Right atrium auricular region (tissue), 2 donors: ENCODE data around the gene CIB4. TPM values are rescaled to one million over a fixed set of nuclear protein-coding genes. Genes with fewer than 3 reads are reported as not detected.

ENCODE experiments used
- DNase-seq: peaks from one replicate; pipeline ENCODE4 v3.0.0-alpha.2; 2019; ENCODE audit warnings: low spot score
- H3K27ac ChIP-seq, 2 donors: fragments of 200-600 bp; sonication (generic); 1 replicate in 1 of 2; 2 replicates in 1 of 2; pipeline ENCODE4 v1.5.1; 2016 to 2019
- H3K27me3 ChIP-seq, 2 donors: fragments of 200-600 bp; sonication (generic); one replicate each; pipeline versions ENCODE4 v1.5.1 to v1.6.0; 2017 to 2019
- H3K36me3 ChIP-seq: fragments of 200-600 bp; sonication (generic); one replicate; pipeline ENCODE4 v1.5.1; 2016
- H3K4me1 ChIP-seq, 2 donors: fragments of 200-600 bp; sonication (generic); one replicate each; pipeline versions ENCODE4 v1.5.1 to v1.6.0; 2017 to 2019
- H3K4me3 ChIP-seq, 2 donors: fragments of 200-600 bp; sonication (generic); 1 replicate in 1 of 2; 2 replicates in 1 of 2; pipeline ENCODE4 v1.5.1; 2017 to 2019; ENCODE audit warnings: mild to moderate bottlenecking in 1 of 2, moderate library complexity in 1 of 2
- H3K9me3 ChIP-seq, 2 donors: fragments of 200-600 bp; sonication (generic); one replicate each; pipeline ENCODE4 v1.5.1; 2019
- total RNA-seq, 2 donors: library from RNA; depleted of rRNA; stranded (reverse); fragments of >200 nt; gene quantifications; one replicate each; pipeline ENCODE4 v1.1.0, GENCODE V29; 2016
- TF ChIP-seq, protein P1 (sequence below), 2 donors: fragments of 200-600 bp; sonication (generic); IDR thresholded peaks; one replicate each; pipeline ENCODE4 v1.5.1; 2019; ENCODE audit warnings: antibody characterized with exemption in 2 of 2

Gene CIB4
- total RNA-seq, 2 donors from 2014 or later = not detected

DNA sequence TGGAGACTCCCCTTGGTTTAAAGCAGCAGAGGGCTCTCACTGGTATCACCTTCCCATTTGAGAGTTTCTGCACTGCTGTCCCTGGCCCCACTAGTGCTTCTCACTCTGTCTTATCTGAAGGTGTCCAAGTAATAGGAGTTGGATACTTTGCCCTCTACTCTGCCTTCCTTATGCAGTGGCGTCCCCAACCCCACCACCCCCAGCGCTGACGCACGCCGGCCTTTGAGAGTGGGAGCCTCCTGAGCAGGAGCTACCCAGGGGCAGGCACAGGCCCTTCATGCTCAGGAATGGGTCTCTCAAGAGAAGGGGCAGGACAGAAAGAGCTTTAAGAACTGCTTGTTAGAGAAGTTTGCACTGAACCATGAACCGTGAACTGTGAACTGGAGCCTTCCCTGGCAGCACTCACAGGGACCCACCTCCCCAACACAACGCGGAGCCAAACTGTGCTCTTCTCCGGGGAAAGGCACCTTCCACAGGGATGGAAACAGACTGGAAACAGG, 3.3 kb downstream of the CIB4 start:
- Histone ChIP-seq H3K4me3 (no peak overlapping the region), H3K36me3 (no peaks in the 10 kb centered on the region), H3K27me3 (no peaks in the 10 kb centered on the region), H3K27ac (no peak overlapping the region), H3K9me3 (no peaks in the 10 kb centered on the region), H3K4me1 (no peaks in the 10 kb centered on the region)
- TF ChIP-seq, protein P1, sequence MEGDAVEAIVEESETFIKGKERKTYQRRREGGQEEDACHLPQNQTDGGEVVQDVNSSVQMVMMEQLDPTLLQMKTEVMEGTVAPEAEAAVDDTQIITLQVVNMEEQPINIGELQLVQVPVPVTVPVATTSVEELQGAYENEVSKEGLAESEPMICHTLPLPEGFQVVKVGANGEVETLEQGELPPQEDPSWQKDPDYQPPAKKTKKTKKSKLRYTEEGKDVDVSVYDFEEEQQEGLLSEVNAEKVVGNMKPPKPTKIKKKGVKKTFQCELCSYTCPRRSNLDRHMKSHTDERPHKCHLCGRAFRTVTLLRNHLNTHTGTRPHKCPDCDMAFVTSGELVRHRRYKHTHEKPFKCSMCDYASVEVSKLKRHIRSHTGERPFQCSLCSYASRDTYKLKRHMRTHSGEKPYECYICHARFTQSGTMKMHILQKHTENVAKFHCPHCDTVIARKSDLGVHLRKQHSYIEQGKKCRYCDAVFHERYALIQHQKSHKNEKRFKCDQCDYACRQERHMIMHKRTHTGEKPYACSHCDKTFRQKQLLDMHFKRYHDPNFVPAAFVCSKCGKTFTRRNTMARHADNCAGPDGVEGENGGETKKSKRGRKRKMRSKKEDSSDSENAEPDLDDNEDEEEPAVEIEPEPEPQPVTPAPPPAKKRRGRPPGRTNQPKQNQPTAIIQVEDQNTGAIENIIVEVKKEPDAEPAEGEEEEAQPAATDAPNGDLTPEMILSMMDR (IDR thresholded peaks at IDR 0.05) = no peak
- DNase-seq = no peak

DNA sequence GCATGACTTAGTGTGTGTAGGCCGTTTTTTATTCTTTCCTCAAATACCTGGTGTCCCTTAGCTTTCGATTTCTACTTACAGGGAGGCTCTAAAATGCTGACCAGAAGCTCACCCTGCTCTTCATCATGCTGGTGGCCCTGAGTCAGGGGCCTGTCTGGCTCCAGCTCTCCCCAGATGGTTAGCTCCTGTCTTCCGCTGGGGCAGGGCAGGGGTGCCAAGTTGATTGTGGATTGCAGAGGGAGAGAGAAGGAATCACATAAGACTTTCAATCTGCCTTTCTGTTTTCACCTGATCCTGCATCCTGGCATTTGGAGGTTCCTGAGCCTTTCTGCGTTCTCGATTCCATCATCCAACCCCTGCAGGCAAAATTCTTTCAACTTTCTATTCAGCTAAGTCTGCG, 4.2 kb downstream of the CIB4 start:
- H3K4me1 ChIP-seq = no peaks in the 10 kb centered on the region
- TF ChIP-seq, protein P1 (IDR thresholded peaks at IDR 0.05) = no peak

DNA sequence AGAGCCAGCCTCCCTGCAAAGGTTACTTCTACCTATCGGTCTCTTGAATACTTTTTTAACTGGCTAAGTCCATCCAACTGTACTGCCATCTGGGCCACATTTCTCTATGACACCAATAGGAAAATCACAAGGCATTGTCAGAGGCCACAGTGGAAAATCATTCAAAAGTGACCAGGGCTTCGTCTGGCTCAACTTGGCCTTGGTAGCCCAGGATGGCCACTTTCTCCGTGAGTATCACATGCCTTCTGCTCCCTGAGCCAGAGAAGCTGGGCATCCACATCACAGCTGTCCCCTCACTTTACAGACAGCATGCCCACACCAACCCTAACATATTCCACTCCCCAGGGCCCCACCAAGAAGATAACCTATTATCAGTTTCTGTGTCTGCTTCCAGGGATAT, 5.8 kb downstream of the CIB4 start:
- Histone ChIP-seq H3K4me1 (peaks cover 0 to 6% of the 10 kb centered on the region in 2 donors), H3K36me3 (no peaks in the 10 kb centered on the region), H3K27me3 (no peaks in the 10 kb centered on the region), H3K27ac (no peak overlapping the region), H3K4me3 (no peak overlapping the region), H3K9me3 (no peaks in the 10 kb centered on the region)
- TF ChIP-seq, protein P1 (IDR thresholded peaks at IDR 0.05) = no peak
- no peak for DNase-seq

More for the DNA sequence above, 4.2 kb downstream of the CIB4 start:
- no peak for DNase-seq
- Histone ChIP-seq H3K27ac (no peak overlapping the region), H3K27me3 (no peaks in the 10 kb centered on the region), H3K9me3 (no peaks in the 10 kb centered on the region), H3K4me3 (no peak overlapping the region), H3K36me3 (no peaks in the 10 kb centered on the region)

DNA sequence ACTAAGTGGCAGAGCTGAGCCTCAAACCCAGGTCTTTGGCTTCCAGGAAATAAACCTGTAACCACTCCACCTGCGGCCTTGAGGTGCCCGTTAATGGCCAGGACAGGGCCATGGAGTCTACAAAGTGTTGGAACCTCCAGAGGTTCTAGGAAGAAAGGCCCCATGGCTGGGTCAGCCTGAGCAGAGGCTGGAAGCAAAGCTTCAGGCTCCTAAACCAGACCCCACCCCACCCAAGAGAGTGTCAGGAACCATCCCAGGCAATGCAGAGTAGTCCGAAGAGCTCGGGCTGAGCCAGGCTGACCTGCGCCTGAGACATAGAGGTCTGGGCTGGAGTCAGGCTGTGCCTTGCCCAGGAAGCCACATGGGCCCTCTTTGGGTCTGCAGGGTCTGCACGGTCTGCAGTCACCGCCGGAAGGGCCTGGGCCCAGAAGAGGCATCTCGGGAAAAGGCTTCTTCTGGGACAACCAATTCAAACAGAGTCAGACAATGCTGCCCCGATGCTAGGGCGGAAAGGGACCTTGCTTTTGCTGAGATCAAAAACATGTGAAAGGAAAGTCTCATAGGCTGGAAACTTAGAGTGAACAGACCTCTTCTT, 6.4 kb downstream of the CIB4 start:
- no peaks in the 10 kb centered on the region for H3K9me3 ChIP-seq
- DNase-seq = no peak
- TF ChIP-seq, protein P1 (IDR thresholded peaks at IDR 0.05) = no peak

DNA sequence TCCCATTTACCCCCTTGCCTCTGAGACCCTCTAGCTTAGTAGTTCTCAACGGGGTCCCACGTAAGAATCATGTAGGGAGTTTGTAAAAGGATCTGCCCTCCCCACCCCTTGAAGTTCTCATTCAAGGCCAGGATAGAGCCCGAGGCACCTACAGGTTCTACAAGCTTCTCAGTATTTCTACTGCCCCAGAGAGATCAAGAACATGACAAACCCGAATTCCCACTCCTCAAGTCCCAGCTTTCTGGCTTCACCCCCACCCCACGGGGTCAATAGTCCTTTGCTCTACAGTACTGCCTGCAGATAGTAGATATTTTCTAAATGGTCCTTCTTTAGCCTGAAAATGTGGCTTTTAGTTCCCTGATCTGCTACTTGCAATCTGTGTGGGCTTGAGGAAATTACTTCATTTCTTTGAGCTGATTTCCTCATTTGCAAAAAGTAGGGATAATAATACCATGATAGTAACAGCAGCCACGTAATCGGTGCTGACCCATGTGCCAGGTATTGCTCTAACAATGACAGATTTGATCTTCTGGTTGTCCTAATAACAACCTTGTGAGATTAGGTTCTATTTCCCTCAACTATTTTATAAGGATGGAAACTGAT, 7.1 kb downstream of the CIB4 start:
- Histone ChIP-seq H3K4me1 (peaks cover 0 to 6% of the 10 kb centered on the region in 2 donors), H3K27me3 (no peaks in the 10 kb centered on the region), H3K36me3 (no peaks in the 10 kb centered on the region), H3K9me3 (no peaks in the 10 kb centered on the region), H3K27ac (no peak overlapping the region), H3K4me3 (no peak overlapping the region)
- DNase-seq = no peak
- TF ChIP-seq, protein P1 (IDR thresholded peaks at IDR 0.05) = no peak

More for the DNA sequence above, 6.4 kb downstream of the CIB4 start:
- H3K36me3 ChIP-seq = no peaks in the 10 kb centered on the region
- no peak overlapping the region for H3K27ac ChIP-seq
- peaks cover 0 to 6% of the 10 kb centered on the region in 2 donors for H3K4me1 ChIP-seq
- H3K27me3 ChIP-seq = no peaks in the 10 kb centered on the region
- H3K4me3 ChIP-seq = no peak overlapping the region
